Neural progenitor cell (in vitro differentiated cells): ENCODE measurements around the gene TMEM219. TPM values are rescaled to one million over a fixed set of nuclear protein-coding genes. Genes with fewer than 3 reads are reported as not detected.

Experiments used
- DNase-seq: peaks from one replicate; pipeline ENCODE4 v3.0.0-alpha.2; 2016; ENCODE audit warnings: low spot score
- H2AFZ ChIP-seq: fragments of 200-600 bp; sonication (generic); replicated peaks from 2 replicates; pipeline ENCODE4 v1.6.1; 2016; ENCODE audit warnings: antibody characterized with exemption
- H3F3A ChIP-seq: fragments of 200-600 bp; sonication (generic); 2 replicates; pipeline ENCODE4 v1.6.1; 2016; ENCODE audit warnings: antibody characterized with exemption, low read depth
- H3K27ac ChIP-seq: fragments of 200-600 bp; sonication (generic); 2 replicates; pipeline ENCODE4 v1.5.1; 2016; ENCODE audit warnings: mild to moderate bottlenecking
- H3K27me3 ChIP-seq: fragments of 200-600 bp; sonication (generic); 2 replicates; pipeline ENCODE4 v1.6.1; 2016; ENCODE audit warnings: mild to moderate bottlenecking, moderate library complexity
- H3K36me3 ChIP-seq: fragments of 200-600 bp; sonication (generic); 2 replicates; pipeline ENCODE4 v1.5.1; 2016
- H3K4me1 ChIP-seq: fragments of 200-600 bp; sonication (generic); 2 replicates; pipeline ENCODE4 v1.6.1; 2016; ENCODE audit warnings: mixed run types
- H3K4me2 ChIP-seq: fragments of 200-600 bp; sonication (generic); 2 replicates; pipeline ENCODE4 v1.6.1; 2016
- H3K4me3 ChIP-seq: fragments of 200-600 bp; sonication (generic); 2 replicates; pipeline ENCODE4 v1.5.1; 2016
- H3K79me2 ChIP-seq: fragments of 200-600 bp; sonication (generic); 2 replicates; pipeline ENCODE4 v1.6.1; 2016; ENCODE audit warnings: low read depth
- H3K9ac ChIP-seq: fragments of 200-600 bp; sonication (generic); 2 replicates; pipeline ENCODE4 v1.6.1; 2016
- H3K9me3 ChIP-seq: fragments of 200-600 bp; sonication (generic); 2 replicates; pipeline ENCODE4 v1.5.1; 2016; ENCODE audit warnings: low read depth
- H4K20me1 ChIP-seq: fragments of 200-600 bp; sonication (generic); 2 replicates; pipeline ENCODE4 v1.6.1; 2016; ENCODE audit warnings: low read depth
- H3K27ac Mint-ChIP-seq: 3 replicates; pipeline ENCODE4 v1.8.0; 2021; ENCODE audit warnings: mixed read lengths
- H3K27me3 Mint-ChIP-seq: 2 replicates; pipeline ENCODE4 v1.8.0; 2022; ENCODE audit warnings: low read depth, mild to moderate bottlenecking, inconsistent platforms, moderate library complexity, mixed read lengths; ENCODE audit not compliant: insufficient read depth
- H3K36me3 Mint-ChIP-seq: 3 replicates; pipeline ENCODE4 v1.8.0; 2021; ENCODE audit warnings: mixed read lengths
- H3K4me1 Mint-ChIP-seq: 3 replicates; pipeline ENCODE4 v1.8.0; 2021; ENCODE audit warnings: mixed read lengths
- H3K4me3 Mint-ChIP-seq: 3 replicates; pipeline ENCODE4 v1.8.0; 2021; ENCODE audit warnings: mild to moderate bottlenecking, moderate library complexity, mixed read lengths
- H3K9me3 Mint-ChIP-seq: 3 replicates; pipeline ENCODE4 v1.8.0; 2020; ENCODE audit warnings: mixed read lengths
- CTCF ChIP-seq: fragments of 200-600 bp; sonication (generic); IDR thresholded peaks from 2 replicates; pipeline ENCODE4 v1.5.1; 2017; ENCODE audit warnings: antibody characterized with exemption, mild to moderate bottlenecking
- EZH2 ChIP-seq: fragments of 200-600 bp; sonication (generic); IDR thresholded peaks from 2 replicates; pipeline ENCODE4 v1.6.1; 2017; ENCODE audit warnings: antibody characterized with exemption, mild to moderate bottlenecking, moderate library complexity
- EZH2phosphoT487 ChIP-seq: fragments of 200-600 bp; sonication (generic); IDR thresholded peaks from 2 replicates; pipeline ENCODE4 v1.6.1; 2017; ENCODE audit warnings: antibody characterized with exemption
- total RNA-seq: library from RNA; depleted of rRNA; stranded (reverse); fragments of >200 nt; gene quantifications from 2 replicates; pipeline ENCODE4 v1.2.3, GENCODE V29; 2015; ENCODE audit warnings: low replicate concordance

The TMEM219 gene
- total RNA-seq, 1 donor from 2014 or later, result 50.7 TPM

GRCh38 chr16:29943846-29944799, 17.8 kb upstream of the TMEM219 start:
- Mint-ChIP-seq H3K4me1 (peaks cover 16% of the 10 kb centered on the region), H3K36me3 (no peaks in the 10 kb centered on the region), H3K27me3 (no peaks in the 10 kb centered on the region), H3K4me3 (no peak overlapping the region), H3K9me3 (peaks cover 6% of the 10 kb centered on the region), H3K27ac (no peak overlapping the region)
- H3F3A ChIP-seq, result peaks cover 8% of the 10 kb centered on the region
- peak overlapping the region; percentile 11 for H2AFZ ChIP-seq
- H3K4me2 ChIP-seq, result no peak overlapping the region
- H3K4me3 ChIP-seq, result no peak overlapping the region
- no peaks in the 10 kb centered on the region for H3K79me2 ChIP-seq
- no peaks in the 10 kb centered on the region for H3K9me3 ChIP-seq
- H3K27ac ChIP-seq, result no peak overlapping the region
- H3K36me3 ChIP-seq, result no peaks in the 10 kb centered on the region
- H3K4me1 ChIP-seq, result no peaks in the 10 kb centered on the region
- H4K20me1 ChIP-seq, result no peaks in the 10 kb centered on the region
- H3K27me3 ChIP-seq, result no peaks in the 10 kb centered on the region
- no peak overlapping the region for H3K9ac ChIP-seq
- DNase-seq, result peak; percentile 51
- TF ChIP-seq EZH2 (no peak), EZH2phosphoT487 (no peak), CTCF (peak; percentile 29)

- Histone ChIP-seq H3K27me3 (no peaks in the 10 kb centered on the region), H3K4me2 (no peak overlapping the region), H3K27ac (no peak overlapping the region), H2AFZ (no peak overlapping the region), H3K36me3 (no peaks in the 10 kb centered on the region), H3F3A (peaks cover 8% of the 10 kb centered on the region), H3K4me3 (no peak overlapping the region), H3K4me1 (no peaks in the 10 kb centered on the region), H3K79me2 (no peaks in the 10 kb centered on the region), H4K20me1 (no peaks in the 10 kb centered on the region), H3K9me3 (no peaks in the 10 kb centered on the region), H3K9ac (no peak overlapping the region)
- Mint-ChIP-seq H3K4me3 (no peak overlapping the region), H3K27ac (no peak overlapping the region), H3K36me3 (no peaks in the 10 kb centered on the region), H3K4me1 (peaks cover 6% of the 10 kb centered on the region), H3K9me3 (peaks cover 17% of the 10 kb centered on the region), H3K27me3 (no peaks in the 10 kb centered on the region)
- no peak for DNase-seq
- TF ChIP-seq EZH2 (no peak), CTCF (no peak), EZH2phosphoT487 (no peak)
Measured at GRCh38 chr16:29947897-29948296, 14.0 kb upstream of the TMEM219 start.

- Histone ChIP-seq H3K4me3 (no peak overlapping the region), H2AFZ (no peak overlapping the region), H3K4me1 (no peaks in the 10 kb centered on the region), H3K9ac (no peak overlapping the region), H3K79me2 (no peaks in the 10 kb centered on the region), H4K20me1 (no peaks in the 10 kb centered on the region), H3K27ac (no peak overlapping the region), H3F3A (no peaks in the 10 kb centered on the region), H3K9me3 (no peaks in the 10 kb centered on the region), H3K27me3 (no peaks in the 10 kb centered on the region), H3K36me3 (no peaks in the 10 kb centered on the region), H3K4me2 (no peak overlapping the region)
- TF ChIP-seq EZH2phosphoT487 (no peak), CTCF (no peak), EZH2 (no peak)
- Mint-ChIP-seq H3K9me3 (peaks cover 17% of the 10 kb centered on the region), H3K4me1 (no peaks in the 10 kb centered on the region), H3K36me3 (no peaks in the 10 kb centered on the region), H3K4me3 (no peak overlapping the region), H3K27ac (no peak overlapping the region), H3K27me3 (no peaks in the 10 kb centered on the region)
- DNase-seq, result no peak
Measured at GRCh38 chr16:29950806-29951461, 10.9 kb upstream of the TMEM219 start.
